Duodenal mucosa (tissue), 2 donors: ENCODE measurements around the gene BRD3OS.
"Not testable (repeated sequence)": the region's sequence is repeated elsewhere in the genome, so short reads cannot be mapped to it uniquely, and the experiment has no call there.

Experiments
- H3K27ac ChIP-seq: one replicate; pipeline ENCODE4 v1.7.0; 2013; ENCODE audit warnings: low read depth, low read length
- H3K27me3 ChIP-seq, 2 donors: one replicate each; pipeline ENCODE4 v1.7.0; 2013; ENCODE audit warnings: low read length in 2 of 2, control low read depth in 1 of 2; ENCODE audit not compliant: insufficient read depth in 2 of 2, control insufficient read depth in 1 of 2
- H3K36me3 ChIP-seq, 2 donors: one replicate each; pipeline ENCODE4 v1.7.0; 2013; ENCODE audit warnings: low read length in 2 of 2, control low read depth in 1 of 2; ENCODE audit not compliant: insufficient read depth in 2 of 2, control insufficient read depth in 1 of 2
- H3K4me1 ChIP-seq, 2 donors: one replicate each; pipeline ENCODE4 v1.7.0; 2013; ENCODE audit warnings: low read length in 2 of 2, control low read depth in 1 of 2; ENCODE audit not compliant: insufficient read depth in 2 of 2, control insufficient read depth in 1 of 2
- H3K4me3 ChIP-seq, 2 donors: one replicate each; pipeline ENCODE4 v1.7.0; 2013; ENCODE audit warnings: low read length in 2 of 2, low read depth in 1 of 2
- H3K9ac ChIP-seq, 2 donors: one replicate each; pipeline ENCODE4 v1.7.0; 2013; ENCODE audit warnings: low read length in 2 of 2, low read depth in 1 of 2
- H3K9me3 ChIP-seq, 2 donors: one replicate each; pipeline ENCODE4 v1.7.0; 2013; ENCODE audit warnings: low read length in 2 of 2, control low read depth in 1 of 2; ENCODE audit not compliant: control insufficient read depth in 1 of 2

The BRD3OS gene

DNA sequence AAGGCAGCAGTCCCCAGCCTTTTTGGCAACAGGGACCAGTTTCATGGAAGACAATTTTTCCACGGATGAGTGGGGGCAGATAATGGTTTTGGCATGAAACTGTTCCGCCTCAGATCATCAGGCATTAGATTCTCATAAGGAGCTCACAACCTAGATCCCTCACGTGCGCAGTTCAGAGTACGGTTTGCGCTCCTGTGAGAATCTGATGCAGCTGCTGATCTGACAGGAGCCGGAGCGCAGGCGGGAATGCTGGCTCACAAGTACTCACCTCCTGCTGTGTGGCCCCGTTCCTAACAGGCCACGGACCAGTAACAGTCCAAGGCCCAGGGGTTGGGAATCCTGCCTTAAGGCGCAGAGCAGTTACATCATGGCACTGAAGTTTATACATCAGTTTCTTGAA is 45.9 kb downstream of the BRD3OS start:
- Histone ChIP-seq H3K36me3 (no peaks in the 10 kb centered on the region), H3K9me3 (no peaks in the 10 kb centered on the region), H3K4me3 (no peak overlapping the region), H3K27me3 (peaks cover 13 to 15% of the 10 kb centered on the region in 2 donors), H3K9ac (no peak overlapping the region), H3K27ac (no peak overlapping the region), H3K4me1 (peaks cover 5 to 13% of the 10 kb centered on the region in 2 donors)

DNA sequence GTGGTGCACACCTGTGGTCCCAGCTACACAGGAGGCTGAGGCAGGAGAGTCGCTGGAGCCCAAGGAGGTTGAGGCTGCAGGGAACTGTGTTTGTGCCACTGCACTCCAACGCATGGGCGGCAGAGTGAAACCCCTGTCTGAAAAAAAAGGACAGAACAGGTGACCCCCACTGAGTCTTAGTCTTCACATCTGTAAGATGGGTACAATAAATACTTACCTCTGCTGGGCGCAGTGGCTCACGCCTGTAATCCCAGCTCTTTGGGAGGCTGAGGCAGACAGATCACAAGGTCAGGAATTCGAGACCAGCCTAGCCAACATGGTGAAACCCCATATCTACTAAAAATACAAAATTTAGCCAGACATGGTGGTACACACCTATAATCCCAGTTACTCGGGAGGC is 47.4 kb downstream of the BRD3OS start:
- H3K9ac ChIP-seq, H3K9me3 ChIP-seq, H3K36me3 ChIP-seq, H3K4me1 ChIP-seq, H3K4me3 ChIP-seq, H3K27ac ChIP-seq: not testable (repeated sequence)
- H3K27me3 ChIP-seq: peaks cover 13 to 15% of the 10 kb centered on the region in 2 donors

DNA sequence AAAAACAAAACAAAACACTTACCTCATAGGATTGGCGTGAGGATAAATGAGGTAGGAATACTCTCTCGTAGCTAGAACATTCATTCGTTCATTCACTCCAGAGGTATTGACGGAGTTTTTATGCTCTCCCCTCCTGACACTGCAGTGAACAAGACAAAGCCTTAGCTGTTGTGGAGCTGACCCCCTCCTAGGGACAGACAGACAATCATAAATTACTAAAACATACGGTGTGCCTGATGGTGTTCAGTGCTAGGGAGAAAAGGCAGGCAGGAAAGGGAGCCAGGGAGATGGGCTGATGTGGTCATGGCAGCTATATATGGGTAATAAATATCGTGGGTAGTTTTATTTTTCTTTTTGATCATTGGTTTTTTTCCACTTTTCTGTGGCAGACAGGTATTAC is 48.2 kb downstream of the BRD3OS start:
- peaks cover 0 to 7% of the 10 kb centered on the region in 2 donors for H3K4me1 ChIP-seq
- no peaks in the 10 kb centered on the region for H3K36me3 ChIP-seq
- peaks cover 13 to 15% of the 10 kb centered on the region in 2 donors for H3K27me3 ChIP-seq
- no peak overlapping the region for H3K9ac ChIP-seq
- no peak overlapping the region for H3K27ac ChIP-seq
- H3K9me3 ChIP-seq: no peaks in the 10 kb centered on the region
- H3K4me3 ChIP-seq: no peak overlapping the region

DNA sequence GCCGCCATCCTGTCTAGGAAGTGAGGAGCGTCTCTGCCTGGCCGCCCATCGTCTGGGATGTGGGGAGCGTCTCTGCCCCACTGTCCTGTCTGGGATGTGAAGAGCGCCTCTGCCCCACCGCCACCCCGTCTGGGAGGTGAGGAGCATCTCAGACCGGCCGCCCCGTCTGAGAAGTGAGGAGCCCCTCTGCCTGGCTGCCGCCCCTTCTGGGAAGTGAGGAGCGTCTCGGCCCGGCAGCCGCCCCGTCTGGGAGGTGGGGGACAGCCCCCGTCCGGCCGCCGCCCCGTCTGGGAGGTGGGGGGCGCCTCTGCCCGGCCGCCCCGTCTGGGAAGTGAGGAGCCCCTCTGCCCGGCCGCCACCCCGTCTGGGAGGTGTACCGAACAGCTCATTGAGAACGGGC is 50.4 kb downstream of the BRD3OS start:
- not testable (repeated sequence) for H3K27me3 ChIP-seq, H3K27ac ChIP-seq, H3K9ac ChIP-seq, H3K9me3 ChIP-seq, H3K36me3 ChIP-seq, H3K4me3 ChIP-seq, H3K4me1 ChIP-seq

DNA sequence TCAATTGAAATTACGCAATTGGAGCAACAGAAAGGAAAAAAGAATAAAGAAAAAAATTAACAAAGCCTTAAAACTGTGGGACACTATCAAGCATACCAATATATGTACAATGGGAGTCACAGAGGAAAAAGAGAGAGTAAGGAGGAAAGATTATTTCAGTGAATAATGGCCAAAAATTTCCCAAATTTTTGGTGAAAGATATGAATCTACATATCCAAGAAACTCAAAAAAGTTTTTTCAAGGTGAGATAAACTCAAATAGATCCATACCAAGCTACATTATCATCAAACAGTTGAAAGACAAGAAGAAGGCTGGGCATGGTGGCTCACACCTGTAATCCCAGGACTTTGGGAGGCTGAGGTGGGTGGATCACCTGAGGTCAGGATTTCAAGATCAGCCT is 51.4 kb downstream of the BRD3OS start:
- no peak overlapping the region for H3K4me3 ChIP-seq
- no peak overlapping the region for H3K27ac ChIP-seq
- no peaks in the 10 kb centered on the region for H3K4me1 ChIP-seq
- no peaks in the 10 kb centered on the region for H3K36me3 ChIP-seq
- no peaks in the 10 kb centered on the region for H3K9me3 ChIP-seq
- no peaks in the 10 kb centered on the region for H3K27me3 ChIP-seq
- no peak overlapping the region for H3K9ac ChIP-seq
